GM12878 (cell line): ENCODE measurements around the gene SGCD. TPM values are rescaled to one million over a fixed set of nuclear protein-coding genes. Genes with fewer than 3 reads are reported as not detected.

Experiments used
- ATAC-seq: fragments of 200-7000 bp; cut with Tn5 transposase; 3 replicates; pipeline ENCODE4 v1.9.1; 2020; ENCODE audit warnings: mild to moderate bottlenecking, moderate library complexity
- BruUV-seq: library from RNA; stranded (reverse); fragments of 400-500 nt; replicated peaks from 2 replicates; lab custom pipeline; 2021; lab: Mats Ljungman, UMichigan
- CTCF ChIA-PET: fragments of 300-600 bp; sonication (Branson Sonifier 250); formaldehyde crosslinking; extraction: SDS; loops from one replicate; lab custom pipeline; 2021; ENCODE audit warnings: inconsistent platforms; lab: Yijun Ruan, JAX
- POLR2A ChIA-PET: fragments of 350-600 bp; formaldehyde crosslinking; extraction: SDS; loops from one replicate; lab custom pipeline; 2021; ENCODE audit warnings: inconsistent platforms; lab: Charles Lee
- RAD21 ChIA-PET: fragments of 300-600 bp; sonication (Branson Sonifier 250); formaldehyde crosslinking; loops from one replicate; lab custom pipeline; 2023; ENCODE audit warnings: antibody characterized with exemption; ENCODE audit not compliant: unreplicated experiment; lab: Charles Lee
- SMC1A ChIA-PET: fragments of 300-600 bp; sonication (Branson Sonifier 250); formaldehyde crosslinking; loops from one replicate; lab custom pipeline; 2023; ENCODE audit not compliant: unreplicated experiment, uncharacterized antibody; lab: Charles Lee
- DNase-seq: peaks from one replicate; pipeline ENCODE4 v3.0.0-alpha.2; 2011; ENCODE audit warnings: low read depth, low spot score
- FAIRE-seq: peaks from 3 replicates; lab custom pipeline; 2011; peaks lifted over from hg19 to GRCh38; lab: Jason Lieb, UNC
- H2AFZ ChIP-seq: 2 replicates; pipeline ENCODE4 v1.6.0; 2011; ENCODE audit warnings: low read depth, low read length, control low read depth; ENCODE audit not compliant: control insufficient read depth
- H3K27ac ChIP-seq: 2 replicates; pipeline ENCODE4 v1.5.1; 2011; ENCODE audit warnings: control low read depth; ENCODE audit not compliant: control insufficient read depth, insufficient read depth
- H3K27me3 ChIP-seq, 2 experiments: replicated peaks in 1 of 2; 2 replicates each; pipeline versions ENCODE4 v1.6.0 to v1.6.1; 2011; ENCODE audit warnings: low read length in 1 of 2; ENCODE audit not compliant: control insufficient read depth in 2 of 2, insufficient read depth in 2 of 2
- H3K36me3 ChIP-seq, 2 experiments: 2 replicates each; pipeline ENCODE4 v1.5.1; 2011; ENCODE audit warnings: low read length in 1 of 2; ENCODE audit not compliant: control insufficient read depth in 2 of 2, insufficient read depth in 2 of 2
- H3K4me1 ChIP-seq: 2 replicates; pipeline ENCODE4 v1.6.1; 2011; ENCODE audit warnings: mild to moderate bottlenecking, low read length, moderate library complexity, mixed read lengths; ENCODE audit not compliant: control insufficient read depth, insufficient read depth
- H3K4me2 ChIP-seq: 2 replicates; pipeline ENCODE4 v1.6.0; 2011; ENCODE audit warnings: control low read depth; ENCODE audit not compliant: control insufficient read depth, insufficient read depth
- H3K4me3 ChIP-seq: fragments of 200-600 bp; sonication (generic); 2 replicates; pipeline ENCODE4 v1.5.1; 2016
- H3K79me2 ChIP-seq: 2 replicates; pipeline ENCODE4 v1.6.0; 2011; ENCODE audit warnings: low read length; ENCODE audit not compliant: control insufficient read depth, insufficient read depth
- H3K9ac ChIP-seq: 2 replicates; pipeline ENCODE4 v1.8.0; 2011; ENCODE audit warnings: low read length, control low read depth, mixed read lengths; ENCODE audit not compliant: control insufficient read depth, insufficient read depth
- H3K9me3 ChIP-seq: replicated peaks from 3 replicates; pipeline ENCODE4 v1.5.1; 2011; ENCODE audit warnings: mild to moderate bottlenecking, low read length; ENCODE audit not compliant: control insufficient read depth, insufficient read depth
- H4K20me1 ChIP-seq: 2 replicates; pipeline ENCODE4 v1.6.0; 2011; ENCODE audit not compliant: control insufficient read depth, insufficient read depth
- ATF7 ChIP-seq: fragments of 450-650 bp; IDR thresholded peaks from 2 replicates; pipeline ENCODE4 v1.6.1; 2016; ENCODE audit warnings: low read depth, mild to moderate bottlenecking
- BMI1 ChIP-seq: fragments of 450-650 bp; IDR thresholded peaks from 2 replicates; pipeline ENCODE4 v1.6.1; 2016; ENCODE audit warnings: mild to moderate bottlenecking, moderate library complexity, borderline replicate concordance
- CBFB ChIP-seq: IDR thresholded peaks from 2 replicates; pipeline ENCODE4 v1.6.1; 2016; ENCODE audit warnings: antibody characterized with exemption, low read depth
- CBX3 ChIP-seq: fragments of 200-600 bp; sonication (generic); IDR thresholded peaks from 2 replicates; pipeline ENCODE4 v1.6.1; 2016; ENCODE audit warnings: low read depth, borderline replicate concordance
- CHD2 ChIP-seq: IDR thresholded peaks from 2 replicates; pipeline ENCODE4 v1.6.1; 2011; ENCODE audit warnings: low read depth, low read length, improper control_type of control experiment, borderline replicate concordance
- CREM ChIP-seq: IDR thresholded peaks from 2 replicates; pipeline ENCODE4 v1.6.1; 2014; ENCODE audit warnings: antibody characterized with exemption, low read depth
- FOS ChIP-seq: IDR thresholded peaks from 3 replicates; pipeline ENCODE4 v1.6.1; 2011; ENCODE audit warnings: borderline replicate concordance; ENCODE audit not compliant: insufficient read length; ENCODE audit errors: extremely low read depth
- JUNB ChIP-seq: IDR thresholded peaks from 2 replicates; pipeline ENCODE4 v1.6.1; 2016; ENCODE audit warnings: antibody characterized with exemption, mild to moderate bottlenecking
- PAX8 ChIP-seq: fragments of 450-650 bp; IDR thresholded peaks from 2 replicates; pipeline ENCODE4 v1.6.1; 2017; ENCODE audit warnings: mild to moderate bottlenecking, moderate library complexity
- RBBP5 ChIP-seq: fragments of 200-600 bp; sonication (generic); conservative IDR thresholded peaks from 2 replicates; pipeline ENCODE4 v1.6.1; 2016
- SIX5 ChIP-seq: IDR thresholded peaks from 2 replicates; pipeline ENCODE4 v1.6.1; 2011; ENCODE audit warnings: mild to moderate bottlenecking, low read depth, low read length, moderate library complexity; ENCODE audit not compliant: severe bottlenecking
- SREBF1 ChIP-seq: IDR thresholded peaks from 2 replicates; pipeline ENCODE4 v1.6.1; 2012; ENCODE audit warnings: mild to moderate bottlenecking, low read length
- TAF1 ChIP-seq: IDR thresholded peaks from 2 replicates; pipeline ENCODE4 v1.6.1; 2011; ENCODE audit warnings: mild to moderate bottlenecking, low read depth, low read length, borderline replicate concordance
- WRNIP1 ChIP-seq: IDR thresholded peaks from 2 replicates; pipeline ENCODE4 v1.6.1; 2011; ENCODE audit warnings: low read depth, low read length, improper control_type of control experiment, borderline replicate concordance
- WGBS: methylation state at CpG from one replicate; pipeline ENCODE4 v1.1.6; 2016; ENCODE audit warnings: low lambda C conversion rate; ENCODE audit not compliant: insufficient replicate concordance, insufficient coverage; ENCODE audit errors: missing lambda C conversion rate; 5-methylcytosine and 5-hydroxymethylcytosine counted together
- in situ Hi-C: fragments of 300-500 bp; cut with MboI; formaldehyde crosslinking; loops from 9 replicates; pipeline ENCODE4 v1.14.3; 2018; ENCODE audit warnings: mixed read lengths
- intact Hi-C: fragments of 100-400 bp; cut with micrococcal nuclease; formaldehyde crosslinking; loops from one replicate; pipeline ENCODE4 v1.14.2; 2022; ENCODE audit not compliant: unreplicated experiment
- polyA plus RNA-seq, 11 experiments: library from polyadenylated mRNA; depleted of rRNA in 4 of 11; unstranded in 6 of 11; stranded (reverse) in 5 of 11; fragments of >200 nt; fragmentation: Nextera tagmentation in 4 of 11; fragmentation: Illumina TruSeq in 1 of 11; extraction: Ambion mirVana in 4 of 11; extraction: Trizol in 1 of 11; gene quantifications; 1 replicate in 1 of 11; 2 replicates in 10 of 11; pipeline versions ENCODE4 v1.2.1 to v1.2.3, GENCODE V29; 2011 to 2016; ENCODE audit warnings: inconsistent platforms in 2 of 11, missing spikeins in 2 of 11, low read depth in 1 of 11
- total RNA-seq, 4 experiments: library from RNA; depleted of rRNA in 3 of 4; stranded (reverse); fragments of >200 nt in 3 of 4; fragmentation: Illumina TruSeq in 1 of 4; extraction: Trizol in 1 of 4; gene quantifications; 2 replicates each; pipeline versions ENCODE4 v1.2.1 to v1.2.3, GENCODE V29; 2013 to 2021
- TF ChIP-seq, protein P1 (sequence below): IDR thresholded peaks from 2 replicates; pipeline ENCODE4 v1.6.1; 2012; ENCODE audit warnings: low read depth, low read length, improper control_type of control experiment

Gene SGCD
- total and polyA plus RNA-seq, 10 of the 15 experiments (the other 5 are each of a cell fraction or from before 2014, with no cell fraction given) = 0.06 TPM; not detected in 9

DNA sequence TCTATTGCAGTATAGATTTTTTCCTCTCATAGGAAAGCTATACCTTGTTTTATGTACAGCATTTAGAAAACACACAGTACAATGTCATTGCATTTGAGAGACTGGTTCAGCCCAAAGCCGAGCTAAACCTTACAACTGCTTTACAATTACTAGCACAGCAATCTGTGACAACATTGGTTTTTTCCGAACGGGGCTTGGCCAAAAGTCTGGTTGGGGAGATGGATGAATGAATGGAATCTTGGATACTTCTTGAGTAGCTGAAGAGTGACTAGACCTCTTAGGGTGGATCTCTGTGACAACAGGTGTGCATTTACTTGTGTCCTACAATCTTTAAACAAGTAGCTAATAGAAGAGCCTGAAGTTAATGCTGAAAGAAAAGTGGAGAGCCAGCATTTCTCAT lies 1.2 kb downstream of the SGCD start:
- TF ChIP-seq CBX3 (no peak), RBBP5 (no peak), PAX8 (no peak), BMI1 (no peak), SIX5 (no peak), ATF7 (no peak), TAF1 (no peak), FOS (no peak), CBFB (no peak), JUNB (no peak), CREM (no peak), SREBF1 (no peak), WRNIP1 (no peak), CHD2 (no peak)
- TF ChIP-seq, protein P1, sequence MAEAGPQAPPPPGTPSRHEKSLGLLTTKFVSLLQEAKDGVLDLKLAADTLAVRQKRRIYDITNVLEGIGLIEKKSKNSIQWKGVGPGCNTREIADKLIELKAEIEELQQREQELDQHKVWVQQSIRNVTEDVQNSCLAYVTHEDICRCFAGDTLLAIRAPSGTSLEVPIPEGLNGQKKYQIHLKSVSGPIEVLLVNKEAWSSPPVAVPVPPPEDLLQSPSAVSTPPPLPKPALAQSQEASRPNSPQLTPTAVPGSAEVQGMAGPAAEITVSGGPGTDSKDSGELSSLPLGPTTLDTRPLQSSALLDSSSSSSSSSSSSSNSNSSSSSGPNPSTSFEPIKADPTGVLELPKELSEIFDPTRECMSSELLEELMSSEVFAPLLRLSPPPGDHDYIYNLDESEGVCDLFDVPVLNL = no peak
- H3K9ac ChIP-seq = no peak overlapping the region
- H3K36me3 ChIP-seq = no peaks in the 10 kb centered on the region
- no peak overlapping the region for H3K27ac ChIP-seq
- intact Hi-C loops (no loop called here), in situ Hi-C loops (no loop called here)
- H3K9me3 ChIP-seq = no peaks in the 10 kb centered on the region
- ChIA-PET RAD21 (interaction anchor here (0.6 kb wide), 1 partner anchor 291 kb away, joined by 4 read pairs; no protein-coding TSS in a partner anchor), SMC1A (interaction anchor here (1.0 kb wide), 1 partner anchor 96 kb away, joined by 3 read pairs; no protein-coding TSS in a partner anchor), POLR2A (no interaction called here), CTCF (no interaction called here)
- no peaks in the 10 kb centered on the region for H4K20me1 ChIP-seq
- H3K27me3 ChIP-seq = peaks cover 0 to 2% of the 10 kb centered on the region in 2 experiments; a peak in 3 of 4 replicates
- no TSS peak for BruUV-seq
- FAIRE-seq (no peak), DNase-seq (no peak), ATAC-seq (no peak)
- H2AFZ ChIP-seq = no peak overlapping the region
- H3K79me2 ChIP-seq = no peaks in the 10 kb centered on the region
- no peak overlapping the region for H3K4me2 ChIP-seq
- no peak overlapping the region for H3K4me3 ChIP-seq
- 65% methylated on average over 3 of the region's 3 CpGs for WGBS
- no peaks in the 10 kb centered on the region for H3K4me1 ChIP-seq
